PC-9 (cell line): Measurements from ENCODE around the gene TMEM11.

ENCODE experiments used
- CTCF ChIP-seq: fragments of 200-600 bp; sonication (generic); conservative IDR thresholded peaks from 2 replicates; pipeline ENCODE4 v1.6.1; 2017; ENCODE audit warnings: mixed run types, antibody characterized with exemption, mild to moderate bottlenecking, moderate library complexity
- EZH2 ChIP-seq: fragments of 200-600 bp; sonication (generic); IDR thresholded peaks from 2 replicates; pipeline ENCODE4 v1.8.0; 2017; ENCODE audit warnings: antibody characterized with exemption, low read depth

DNA sequence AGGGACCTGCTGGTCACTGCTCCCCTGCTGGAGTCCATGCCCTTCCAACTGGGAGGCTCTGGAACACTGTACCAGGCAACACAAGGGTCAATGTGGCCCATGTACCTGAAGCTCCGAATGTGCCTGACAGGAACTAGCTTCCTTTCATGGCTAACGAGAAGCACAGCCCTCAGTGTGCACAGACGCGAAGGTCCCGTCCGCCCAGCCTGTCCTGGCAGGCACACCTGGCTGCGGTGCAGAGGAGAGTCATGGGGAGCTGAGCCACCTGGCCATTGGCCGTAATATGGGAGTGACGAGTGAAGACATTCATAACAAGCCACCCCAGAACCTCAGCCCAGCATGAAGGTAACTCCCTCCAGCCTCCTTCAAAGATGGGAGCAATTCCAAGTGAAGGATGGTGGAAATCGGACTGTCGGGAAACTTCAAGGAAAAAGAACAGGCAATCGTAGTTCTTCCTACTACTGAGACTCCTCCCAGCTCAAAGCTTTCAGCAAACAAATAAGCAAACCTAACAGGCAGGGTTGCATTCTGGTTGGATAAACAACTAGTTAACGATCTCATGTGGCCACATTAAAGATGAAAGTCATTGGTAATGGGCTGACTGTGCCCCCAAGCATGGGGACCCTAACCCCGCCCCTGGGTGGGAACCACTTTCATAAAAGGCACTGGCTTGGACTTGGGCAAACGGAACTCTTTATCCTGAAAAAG is 13.2 kb downstream of the TMEM11 start:
- TF ChIP-seq EZH2 = no peak
- no peak for TF ChIP-seq CTCF
